ENCODE results near the gene L3MBTL1.
"Not testable (repeated sequence)": the region's sequence is repeated elsewhere in the genome, so short reads cannot be mapped to it uniquely, and the experiment has no call there.

Gene L3MBTL1

GRCh38 chr20:43560974-43561373 lies 53.5 kb downstream of the L3MBTL1 start:
- no peak for DNase-seq

- no peak for DNase-seq
Measured at GRCh38 chr20:43563429-43563828, 55.9 kb downstream of the L3MBTL1 start.

GRCh38 chr20:43563991-43564390 lies 56.5 kb downstream of the L3MBTL1 start:
- DNase-seq: no peak

- no peak for DNase-seq
Measured at GRCh38 chr20:43564455-43564854, 57.0 kb downstream of the L3MBTL1 start.

DNA sequence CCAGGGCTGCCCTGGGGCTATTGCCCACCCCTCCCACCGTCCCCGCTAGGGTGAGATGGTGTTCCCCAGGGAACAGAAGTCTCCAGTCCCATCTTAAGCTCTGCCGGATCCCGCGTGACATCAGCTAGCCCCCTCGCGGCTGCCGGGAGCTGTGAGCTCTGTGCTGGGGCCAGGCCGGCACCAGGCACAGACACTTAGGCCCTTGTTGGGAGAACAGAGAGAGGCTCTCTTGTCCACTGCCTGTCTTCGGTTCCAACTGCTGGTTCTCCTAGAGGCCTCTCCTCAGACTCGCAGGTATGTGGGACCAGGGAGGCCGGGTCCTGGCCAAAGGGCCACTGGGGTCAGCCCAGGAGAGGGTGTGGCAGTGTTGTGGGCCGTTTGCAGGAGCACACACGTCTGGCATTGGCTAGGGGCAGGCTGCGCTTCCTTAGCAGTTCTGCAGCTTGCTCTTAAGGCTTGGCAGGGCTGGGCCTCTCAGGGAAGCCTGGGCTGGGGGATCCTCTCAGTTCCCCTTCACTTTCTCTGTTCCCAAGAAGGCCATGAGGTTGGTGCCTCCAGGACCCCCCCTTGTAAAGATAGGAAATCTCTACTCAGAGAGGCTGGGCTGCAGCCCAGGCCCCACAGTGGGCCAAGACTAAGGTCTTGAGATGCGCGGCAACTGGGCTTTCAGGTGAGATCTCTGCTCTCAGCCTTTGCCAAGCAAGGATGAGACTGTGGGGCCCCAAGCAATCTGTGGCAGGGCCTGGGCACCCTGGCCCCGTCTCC lies 57.7 kb downstream of the L3MBTL1 start:
- peak; percentile 82 for DNase-seq

- DNase-seq: no peak
Measured at GRCh38 chr20:43565758-43566104, 58.2 kb downstream of the L3MBTL1 start.

- DNase-seq: no peak
Measured at GRCh38 chr20:43567477-43567876, 60.0 kb downstream of the L3MBTL1 start.

DNA sequence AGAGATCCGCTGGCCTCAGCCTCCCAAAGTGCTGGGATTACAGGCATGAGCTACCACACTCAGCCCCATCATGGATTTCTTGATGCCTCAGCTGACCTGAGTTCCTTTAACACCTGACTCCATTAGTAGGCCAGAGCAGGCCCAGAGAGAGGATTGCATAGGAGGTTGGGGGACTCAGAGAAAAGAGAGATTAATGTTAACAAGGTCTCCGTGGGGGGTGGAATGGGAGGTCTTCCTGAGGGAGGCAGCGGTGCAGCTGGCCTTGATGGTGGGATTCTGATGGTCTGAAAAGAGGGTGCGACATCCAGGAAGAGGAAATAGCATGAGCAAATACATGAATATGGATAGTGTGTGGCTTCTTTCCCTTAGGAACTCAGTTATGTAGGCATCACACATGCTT lies 61.2 kb downstream of the L3MBTL1 start:
- no peak for DNase-seq

GRCh38 chr20:43569282-43569681 lies 61.8 kb downstream of the L3MBTL1 start:
- no peak for DNase-seq

GRCh38 chr20:43570496-43570895 lies 63.0 kb downstream of the L3MBTL1 start:
- no peak for DNase-seq

- no peak for DNase-seq
Measured at GRCh38 chr20:43571310-43571709, 63.8 kb downstream of the L3MBTL1 start.

- no peak for DNase-seq
Measured at GRCh38 chr20:43571771-43572170, 64.3 kb downstream of the L3MBTL1 start.

GRCh38 chr20:43572891-43573290 lies 65.4 kb downstream of the L3MBTL1 start:
- no peak for DNase-seq

DNA sequence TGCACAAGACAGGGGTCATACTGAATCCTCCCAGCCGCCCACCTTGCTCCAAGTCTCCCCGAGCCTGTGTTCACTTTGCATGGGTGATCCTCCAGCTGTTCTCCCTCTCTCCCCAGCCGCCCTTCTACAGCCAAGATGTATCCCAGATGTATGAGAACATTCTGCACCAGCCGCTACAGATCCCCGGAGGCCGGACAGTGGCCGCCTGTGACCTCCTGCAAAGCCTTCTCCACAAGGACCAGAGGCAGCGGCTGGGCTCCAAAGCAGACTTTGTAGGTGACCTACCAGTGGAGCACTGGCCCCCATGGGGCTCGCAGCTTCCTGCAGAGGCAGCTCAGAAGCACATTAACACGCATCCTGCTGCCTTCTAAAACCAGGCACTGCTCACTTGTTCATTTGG lies 68.6 kb downstream of the L3MBTL1 start:
- no peak for DNase-seq

DNA sequence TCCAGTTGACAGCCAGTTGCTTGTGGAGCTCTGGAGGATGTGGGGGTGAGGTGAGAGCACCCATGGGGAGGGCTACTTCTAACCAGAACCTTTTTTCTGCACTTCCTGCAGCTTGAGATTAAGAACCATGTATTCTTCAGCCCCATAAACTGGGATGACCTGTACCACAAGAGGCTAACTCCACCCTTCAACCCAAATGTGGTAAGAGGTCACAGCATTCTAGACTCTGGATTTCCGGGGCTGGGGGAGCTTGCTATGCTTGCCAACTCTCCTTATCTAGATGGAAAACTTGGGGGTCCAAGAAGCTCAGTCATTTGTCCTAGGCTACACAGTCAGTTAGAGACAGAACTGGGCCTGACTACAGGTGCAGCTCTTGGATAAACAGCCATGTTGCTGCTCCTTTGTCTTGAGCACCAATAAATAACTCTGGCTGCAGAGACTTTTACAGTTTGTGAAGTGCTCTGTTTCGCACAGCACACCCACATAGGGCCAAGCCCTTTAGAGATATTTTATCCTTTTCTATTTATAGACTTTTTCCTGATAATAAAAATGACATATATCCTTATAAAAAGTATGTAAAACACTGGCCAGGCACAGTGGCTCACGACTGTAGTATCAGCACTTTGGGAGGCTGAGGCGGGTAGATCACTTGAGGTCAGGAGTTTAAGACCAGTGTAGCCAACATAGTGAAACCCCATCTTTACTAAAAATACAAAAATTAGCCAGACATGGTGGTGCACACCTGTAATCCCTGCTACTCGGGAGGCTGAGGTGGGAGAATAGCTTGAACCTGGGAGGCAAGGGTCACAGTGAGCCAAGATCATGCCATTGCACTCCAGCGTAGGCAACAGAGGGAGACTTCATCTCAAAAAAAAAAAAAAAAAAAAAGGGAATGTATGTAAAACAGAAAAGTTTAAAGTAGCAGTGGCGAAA lies 72.6 kb downstream of the L3MBTL1 start:
- DNase-seq: no peak

DNA sequence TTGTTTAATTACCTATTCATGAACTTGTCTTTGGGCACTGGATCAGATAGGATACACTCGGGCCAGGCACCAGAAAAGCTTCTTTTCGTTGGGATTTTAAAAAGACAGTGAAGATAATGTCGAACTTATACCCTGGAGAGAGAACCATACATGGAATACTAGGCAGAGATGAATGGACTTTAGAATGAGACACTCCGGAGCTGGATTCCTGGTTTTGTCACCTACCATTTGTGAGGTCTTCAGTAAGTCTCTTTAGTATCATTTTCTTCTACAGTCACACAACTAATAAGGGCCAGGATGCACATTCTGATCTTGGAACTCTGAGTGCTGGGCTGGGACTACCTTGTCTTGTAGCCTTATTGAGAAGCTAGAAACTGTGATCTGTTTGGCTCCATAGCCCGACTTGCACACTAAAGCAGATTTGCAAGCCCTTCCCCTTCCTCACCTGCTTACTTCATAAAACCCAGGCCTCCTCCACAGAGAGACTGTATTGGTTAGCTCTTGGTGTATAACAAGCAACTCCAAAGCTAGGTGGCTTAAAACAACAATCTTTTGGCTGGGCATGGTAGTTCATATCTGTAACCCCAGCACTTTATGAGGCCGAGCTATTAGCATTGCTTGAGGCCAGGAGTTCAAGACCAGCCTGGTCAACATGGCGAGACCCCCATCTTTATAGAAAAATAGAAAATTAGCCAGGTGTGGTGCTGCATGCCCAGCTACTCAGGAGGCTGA lies 75.8 kb downstream of the L3MBTL1 start:
- no peak for DNase-seq

DNA sequence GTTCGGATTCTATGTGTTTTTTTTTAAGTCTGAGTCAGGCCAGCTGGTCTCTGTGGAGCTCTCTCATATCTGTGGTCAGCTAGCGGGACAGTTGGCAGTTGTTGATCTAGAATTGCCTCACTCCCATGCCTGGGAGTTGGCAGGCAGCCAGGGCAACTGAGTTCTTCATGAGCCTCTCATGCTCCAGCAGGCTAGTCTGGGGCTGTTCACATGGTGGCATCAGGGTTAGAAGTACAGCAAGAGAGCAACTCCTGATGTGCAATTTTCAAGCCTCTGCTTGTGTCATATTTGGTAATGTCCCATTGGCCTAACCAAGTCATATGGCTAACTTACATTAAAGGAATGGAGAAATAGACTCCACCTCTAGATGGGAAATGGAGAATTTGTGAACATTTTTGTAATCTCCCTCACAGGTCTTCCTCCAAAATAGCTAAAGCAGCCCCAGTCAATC lies 76.5 kb downstream of the L3MBTL1 start:
- DNase-seq: peak; percentile 66

DNA sequence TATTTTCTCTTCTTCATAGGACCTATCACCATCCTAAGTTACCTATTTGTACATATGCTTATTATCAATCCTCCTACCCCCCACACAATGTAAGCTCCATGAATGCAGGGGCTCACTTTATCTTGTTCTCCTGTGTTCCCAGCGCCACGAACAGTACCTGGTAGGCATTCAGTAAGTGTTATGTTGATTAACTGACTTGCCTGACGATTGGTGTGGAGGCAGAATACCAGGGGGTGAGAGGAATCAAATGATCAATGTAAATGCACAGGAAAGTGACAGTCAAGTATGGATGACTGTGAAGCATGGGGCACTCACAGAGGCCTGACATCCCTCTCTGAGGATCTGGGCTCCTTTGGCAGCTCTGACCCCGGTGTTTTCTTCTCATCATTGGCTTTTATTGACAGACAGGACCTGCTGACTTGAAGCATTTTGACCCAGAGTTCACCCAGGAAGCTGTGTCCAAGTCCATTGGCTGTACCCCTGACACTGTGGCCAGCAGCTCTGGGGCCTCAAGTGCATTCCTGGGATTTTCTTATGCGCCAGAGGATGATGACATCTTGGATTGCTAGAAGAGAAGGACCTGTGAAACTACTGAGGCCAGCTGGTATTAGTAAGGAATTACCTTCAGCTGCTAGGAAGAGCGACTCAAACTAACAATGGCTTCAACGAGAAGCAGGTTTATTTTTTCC lies 77.1 kb downstream of the L3MBTL1 start:
- DNase-seq: no peak

GRCh38 chr20:43586641-43587040 lies 79.1 kb downstream of the L3MBTL1 start:
- DNase-seq: no peak

DNA sequence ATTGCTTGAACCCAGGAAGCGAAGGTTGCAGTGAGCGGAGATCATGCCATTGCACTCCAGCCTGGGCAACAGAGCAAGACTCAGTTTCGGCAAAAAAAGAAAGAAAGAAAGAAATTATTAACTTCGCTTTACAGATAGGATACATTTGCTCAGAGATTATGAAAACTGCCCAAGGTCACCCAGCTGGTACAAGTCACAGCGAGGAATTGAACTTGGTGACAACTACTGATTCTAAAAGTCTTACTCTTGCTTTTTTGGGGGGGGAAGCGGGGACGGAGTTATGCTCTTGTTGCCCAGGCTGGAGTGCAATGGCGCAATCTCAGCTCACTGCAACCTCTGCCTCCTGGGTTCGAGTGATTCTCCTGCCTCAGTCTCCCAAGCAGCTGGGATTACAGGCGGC lies 81.0 kb downstream of the L3MBTL1 start:
- not testable (repeated sequence) for DNase-seq

DNA sequence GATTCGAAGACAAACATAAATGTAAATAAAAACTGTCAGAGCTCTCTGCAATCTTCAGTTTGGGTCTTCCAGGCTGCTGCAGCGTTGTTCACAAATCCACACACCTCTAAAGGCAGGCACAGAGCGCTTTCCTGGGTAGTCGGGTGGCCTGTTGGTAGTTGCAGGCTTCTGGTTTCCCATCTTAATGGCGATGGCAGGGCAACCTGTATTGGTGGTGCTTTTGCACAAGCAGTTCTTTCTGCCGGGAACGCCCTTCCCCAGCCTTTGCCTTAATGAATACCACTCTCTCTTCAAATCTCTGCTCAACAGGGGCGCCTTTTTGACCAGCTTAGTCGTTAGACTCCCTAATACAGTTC lies 82.5 kb downstream of the L3MBTL1 start:
- DNase-seq: peak; percentile 62

GRCh38 chr20:43590392-43591303 lies 83.2 kb downstream of the L3MBTL1 start, which contains the start of gene IFT52:
IFT52 (plus strand) TSS chr20:43590937; CDS start chr20:43594699, 3,762 bp downstream.
- peak; percentile 98 for DNase-seq
